ENCODE results near the gene DNAAF5. TPM values are rescaled to one million over a fixed set of nuclear protein-coding genes. Genes with fewer than 3 reads are reported as not detected.
A peak's percentile ranks its signal among the peaks of the same experiment; 100 is the strongest.
"Not testable (repeated sequence)": the region's sequence is repeated elsewhere in the genome, so short reads cannot be mapped to it uniquely, and the experiment has no call there.

Gene DNAAF5
- total RNA-seq, 2 donors from 2014 or later = 17.9 to 46.5 TPM

GRCh38 chr7:803243-803635 lies 76.7 kb downstream of the DNAAF5 start:
- DNase-seq = no peak
- 50 to 65% methylated on average over 10 of the region's 10 CpGs for WGBS, 2 donors
- H3K4me3 ChIP-seq = no peak overlapping the region

GRCh38 chr7:803796-804195 lies 77.3 kb downstream of the DNAAF5 start:
- H3K36me3 ChIP-seq (replicated peaks in 1 of 2; ENCODE audit: insufficient read depth in 1 of 2, low read depth in 2 of 2); ATAC-seq; intact Hi-C loops (cut with DNase I); H3K27me3 ChIP-seq; DNase-seq; H3K27ac ChIP-seq; H3K4me3 ChIP-seq; H3K9me3 ChIP-seq: not testable (repeated sequence)
- H3K4me1 ChIP-seq = peaks cover 18% of the 10 kb centered on the region
- 77 to 95% methylated on average over 4 of the region's 4 CpGs for WGBS, 2 donors

More at GRCh38 chr7:803243-803635, 76.7 kb downstream of the DNAAF5 start:
- H3K27me3 ChIP-seq = no peaks in the 10 kb centered on the region
- peaks cover 18% of the 10 kb centered on the region for H3K4me1 ChIP-seq
- H3K27ac ChIP-seq = no peak overlapping the region
- H3K36me3 ChIP-seq (replicated peaks in 1 of 2; ENCODE audit: insufficient read depth in 1 of 2, low read depth in 2 of 2) = no peaks in the 10 kb centered on the region
- H3K9me3 ChIP-seq = no peaks in the 10 kb centered on the region
- intact Hi-C loops (cut with DNase I) = no loop called here
- TF ChIP-seq POLR2A (IDR thresholded peaks at IDR 0.05) = no peak
- TF ChIP-seq CTCF (IDR thresholded peaks at IDR 0.05) = no peak
- ATAC-seq = no peak

- H3K27ac ChIP-seq = no peak overlapping the region
- WGBS, 2 donors = 70 to 78% methylated on average over 18 of the region's 18 CpGs
- TF ChIP-seq CTCF (IDR thresholded peaks at IDR 0.05) = no peak
- no peak for TF ChIP-seq POLR2A (IDR thresholded peaks at IDR 0.05)
- DNase-seq (no peak), ATAC-seq (no peak)
- no peaks in the 10 kb centered on the region for H3K9me3 ChIP-seq
- intact Hi-C loops (cut with DNase I) = no loop called here
- H3K27me3 ChIP-seq = no peaks in the 10 kb centered on the region
- no peak overlapping the region for H3K4me3 ChIP-seq
- peaks cover 18% of the 10 kb centered on the region for H3K4me1 ChIP-seq
- no peaks in the 10 kb centered on the region for H3K36me3 ChIP-seq (replicated peaks in 1 of 2; ENCODE audit: insufficient read depth in 1 of 2, low read depth in 2 of 2)
These were observed 78.8 kb downstream of the DNAAF5 start for GRCh38 chr7:805261-805660.

- 15 to 16% methylated on average over 14 to 46 of the region's 56 CpGs for WGBS, 2 donors
- ATAC-seq = no peak
- H3K27me3 ChIP-seq = no peaks in the 10 kb centered on the region
- no peaks in the 10 kb centered on the region for H3K36me3 ChIP-seq (replicated peaks in 1 of 2; ENCODE audit: insufficient read depth in 1 of 2, low read depth in 2 of 2)
- intact Hi-C loops (cut with DNase I) = no loop called here
- peak overlapping the region; percentile 18 to 78 (median 77) for H3K27ac ChIP-seq
- H3K4me1 ChIP-seq = peaks cover 43% of the 10 kb centered on the region
- TF ChIP-seq CTCF (IDR thresholded peaks at IDR 0.05) (no peak), POLR2A (IDR thresholded peaks at IDR 0.05) (peak in 1 of 3 donors; percentile 8)
- DNase-seq = peak; percentile 36 to 52 (median 48)
- no peaks in the 10 kb centered on the region for H3K9me3 ChIP-seq
- peak overlapping the region; percentile 20 to 28 for H3K4me3 ChIP-seq
These were observed 89.1 kb downstream of the DNAAF5 start for GRCh38 chr7:815284-816216.

GRCh38 chr7:816300-816750 lies 89.8 kb downstream of the DNAAF5 start:
- Histone ChIP-seq H3K9me3 (no peaks in the 10 kb centered on the region), H3K27me3 (no peaks in the 10 kb centered on the region), H3K4me1 (peaks cover 43% of the 10 kb centered on the region), H3K27ac (peak overlapping the region; percentile 77 to 80 (median 78)), H3K4me3 (peak overlapping the region; percentile 20 to 28), H3K36me3 (replicated peaks in 1 of 2; ENCODE audit: insufficient read depth in 1 of 2, low read depth in 2 of 2) (no peaks in the 10 kb centered on the region)
- WGBS, 2 donors = 1% methylated on average over 19 of the region's 51 CpGs; no CpG with 5 or more reads in 1 of the 2 donors
- ATAC-seq (peak; percentile 92), DNase-seq (peak; percentile 98)
- intact Hi-C loops (cut with DNase I) = no loop called here
- TF ChIP-seq POLR2A (IDR thresholded peaks at IDR 0.05) = peak; percentile 38 to 75 (median 53)
- TF ChIP-seq CTCF (IDR thresholded peaks at IDR 0.05) = no peak

Data from body of pancreas (tissue), 4 donors.